Gastrocnemius medialis (tissue), 4 donors: ENCODE measurements around the gene SIRT7. TPM values are rescaled to one million over a fixed set of nuclear protein-coding genes. Genes with fewer than 3 reads are reported as not detected.

Source experiments
- ATAC-seq, 2 donors: fragments of 150-250 bp; one replicate each; pipeline ENCODE4 v1.9.1; 2016
- DNase-seq, 2 donors: peaks; one replicate each; pipeline ENCODE4 v3.0.0-alpha.2; 2019
- H3K27ac ChIP-seq, 4 donors: fragments of 200-600 bp; sonication (generic); 1 replicate in 1 of 4; 2 replicates in 3 of 4; pipeline ENCODE4 v1.5.1; 2016 to 2018; ENCODE audit warnings: mild to moderate bottlenecking in 2 of 4, moderate library complexity in 1 of 4
- H3K27me3 ChIP-seq, 3 donors: fragments of 200-600 bp; sonication (generic) in 2 of 3; 1 replicate in 1 of 3; 2 replicates in 2 of 3; pipeline versions ENCODE4 v1.5.1 to v1.6.0; 2016 to 2019; ENCODE audit warnings: mild to moderate bottlenecking in 1 of 3, moderate library complexity in 1 of 3
- H3K36me3 ChIP-seq, 2 donors: fragments of 200-600 bp; sonication (generic) in 1 of 2; one replicate each; pipeline ENCODE4 v1.5.1; 2017 to 2018
- H3K4me1 ChIP-seq, 2 donors: fragments of 200-600 bp; sonication (generic) in 1 of 2; one replicate each; pipeline ENCODE4 v1.5.1; 2016 to 2017; ENCODE audit warnings: mild to moderate bottlenecking in 2 of 2
- H3K4me3 ChIP-seq, 4 donors: fragments of 200-600 bp; sonication (generic) in 3 of 4; 1 replicate in 1 of 4; 2 replicates in 3 of 4; pipeline ENCODE4 v1.5.1; 2016 to 2019; ENCODE audit warnings: mild to moderate bottlenecking in 2 of 4
- H3K9me3 ChIP-seq, 3 donors: fragments of 200-600 bp; sonication (generic) in 2 of 3; 1 replicate in 1 of 3; 2 replicates in 2 of 3; pipeline ENCODE4 v1.5.1; 2016 to 2019
- CTCF ChIP-seq, 5 experiments: fragments of 450-650 bp in 3 of 5; fragments of 200-600 bp in 2 of 5; sonication (generic) in 2 of 5; IDR thresholded peaks in 4 of 5; conservative IDR thresholded peaks in 1 of 5; 1 replicate in 4 of 5; 2 replicates in 1 of 5; pipeline ENCODE4 v1.5.1; 2016 to 2019; ENCODE audit warnings: antibody characterized with exemption in 5 of 5, mild to moderate bottlenecking in 3 of 5, moderate library complexity in 3 of 5
- POLR2A ChIP-seq, 2 donors: fragments of 450-650 bp; IDR thresholded peaks; one replicate each; pipeline ENCODE4 v1.6.1; 2017; ENCODE audit warnings: antibody characterized with exemption in 2 of 2, mild to moderate bottlenecking in 2 of 2, moderate library complexity in 2 of 2
- in situ Hi-C, 4 donors: fragments of 200-750 bp; cut with MboI; loops; one replicate each; pipeline versions ENCODE4 v1.15.0 to v1.8.0; 2017; ENCODE audit warnings: low sequenced_read_pairs in 4 of 4
- intact Hi-C: fragments of 100-400 bp; cut with DNase I; formaldehyde crosslinking; loops from one replicate; pipeline ENCODE4 v1.15.1; 2023; ENCODE audit warnings: low total_unique reads
- total RNA-seq, 4 donors: library from RNA; depleted of rRNA; stranded (reverse); fragments of >200 nt; gene quantifications; one replicate each; pipeline versions ENCODE4 v1.1.0 to v1.2.3, GENCODE V29; 2016

SIRT7 gene
- total RNA-seq, 4 donors from 2014 or later: 7.2 to 11.4 (median 8.3) TPM

GRCh38 chr17:81931557-81932332 is 13.8 kb upstream of the SIRT7 start:
- DNase-seq (no peak), ATAC-seq (no peak)
- no peaks in the 10 kb centered on the region for H3K36me3 ChIP-seq
- no peak overlapping the region for H3K27ac ChIP-seq
- no peak overlapping the region for H3K4me3 ChIP-seq
- in situ Hi-C loops (no loop called here), intact Hi-C loops (no loop called here)
- H3K4me1 ChIP-seq: peaks cover 10 to 11% of the 10 kb centered on the region in 2 donors
- TF ChIP-seq POLR2A (IDR thresholded peaks at IDR 0.05) (no peak), CTCF (IDR thresholded peaks at IDR 0.05 in 4 of 5, conservative IDR thresholded peaks at IDR 0.05 in 1 of 5) (no peak)
- H3K9me3 ChIP-seq: no peaks in the 10 kb centered on the region
- H3K27me3 ChIP-seq: peaks cover 0 to 3% (median 0%) of the 10 kb centered on the region in 3 donors

GRCh38 chr17:81931189-81931556 is 13.2 kb upstream of the SIRT7 start:
- ATAC-seq: no peak
- Histone ChIP-seq H3K4me3 (no peak overlapping the region), H3K36me3 (no peaks in the 10 kb centered on the region), H3K9me3 (no peaks in the 10 kb centered on the region), H3K27me3 (peaks cover 0 to 3% (median 0%) of the 10 kb centered on the region in 3 donors), H3K27ac (no peak overlapping the region), H3K4me1 (peaks cover 10% of the 10 kb centered on the region in 2 donors)
- intact Hi-C loops (no loop called here), in situ Hi-C loops (no loop called here)
- TF ChIP-seq CTCF (IDR thresholded peaks at IDR 0.05 in 4 of 5, conservative IDR thresholded peaks at IDR 0.05 in 1 of 5) (no peak), POLR2A (IDR thresholded peaks at IDR 0.05) (no peak)
- no peak for DNase-seq

DNA sequence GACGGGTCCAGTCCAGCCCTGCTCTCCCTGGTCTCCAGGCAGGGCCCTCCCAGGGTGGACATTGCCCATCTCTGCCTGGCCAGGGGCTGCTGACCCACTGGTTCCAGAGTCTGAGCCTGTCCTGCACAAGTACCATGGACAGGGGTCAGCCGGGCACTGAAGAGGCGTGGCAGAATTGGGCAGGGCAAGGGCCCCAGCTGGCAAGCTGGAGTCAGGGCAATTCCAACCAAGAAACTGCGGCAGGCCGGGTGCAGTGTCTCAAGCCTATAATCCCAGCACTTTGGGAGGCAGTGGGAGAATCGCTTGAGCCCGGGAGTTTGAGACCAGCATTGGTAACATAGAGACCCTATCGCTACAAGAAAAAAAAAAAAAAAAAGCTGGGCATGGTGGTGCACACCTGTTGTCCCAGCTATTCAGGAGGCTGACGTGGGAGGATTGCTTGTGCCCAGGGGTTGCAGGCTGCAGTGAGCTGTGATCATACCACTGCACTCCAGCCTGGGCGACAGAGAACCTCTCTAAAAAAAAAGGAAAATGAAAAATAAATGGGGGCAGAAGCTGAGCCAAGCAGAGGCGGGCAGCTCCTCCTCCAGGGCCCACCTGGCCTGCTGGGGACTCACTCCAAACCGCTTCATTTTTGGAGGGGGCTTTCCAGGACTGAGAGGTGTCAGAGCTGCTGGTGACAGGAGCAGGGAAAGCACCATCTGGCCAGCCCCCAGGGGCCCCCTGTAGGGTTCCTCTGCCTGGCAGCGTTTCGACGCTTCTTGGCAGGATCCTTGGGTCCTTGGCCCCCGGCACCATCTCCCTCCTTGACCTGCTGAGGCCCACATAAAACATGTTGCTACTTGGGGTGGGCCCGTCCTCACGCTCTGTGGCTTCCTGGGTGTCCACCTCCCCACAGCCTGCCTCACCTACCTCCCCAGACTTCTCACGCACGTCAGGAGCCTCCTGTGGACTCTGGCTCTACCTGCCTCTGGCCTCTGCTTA is 12.5 kb upstream of the SIRT7 start:
- H3K4me1 ChIP-seq: peaks cover 17 to 18% of the 10 kb centered on the region in 2 donors
- no peak for DNase-seq
- TF ChIP-seq CTCF (IDR thresholded peaks at IDR 0.05 in 4 of 5, conservative IDR thresholded peaks at IDR 0.05 in 1 of 5): no peak
- TF ChIP-seq POLR2A (IDR thresholded peaks at IDR 0.05): no peak

DNA sequence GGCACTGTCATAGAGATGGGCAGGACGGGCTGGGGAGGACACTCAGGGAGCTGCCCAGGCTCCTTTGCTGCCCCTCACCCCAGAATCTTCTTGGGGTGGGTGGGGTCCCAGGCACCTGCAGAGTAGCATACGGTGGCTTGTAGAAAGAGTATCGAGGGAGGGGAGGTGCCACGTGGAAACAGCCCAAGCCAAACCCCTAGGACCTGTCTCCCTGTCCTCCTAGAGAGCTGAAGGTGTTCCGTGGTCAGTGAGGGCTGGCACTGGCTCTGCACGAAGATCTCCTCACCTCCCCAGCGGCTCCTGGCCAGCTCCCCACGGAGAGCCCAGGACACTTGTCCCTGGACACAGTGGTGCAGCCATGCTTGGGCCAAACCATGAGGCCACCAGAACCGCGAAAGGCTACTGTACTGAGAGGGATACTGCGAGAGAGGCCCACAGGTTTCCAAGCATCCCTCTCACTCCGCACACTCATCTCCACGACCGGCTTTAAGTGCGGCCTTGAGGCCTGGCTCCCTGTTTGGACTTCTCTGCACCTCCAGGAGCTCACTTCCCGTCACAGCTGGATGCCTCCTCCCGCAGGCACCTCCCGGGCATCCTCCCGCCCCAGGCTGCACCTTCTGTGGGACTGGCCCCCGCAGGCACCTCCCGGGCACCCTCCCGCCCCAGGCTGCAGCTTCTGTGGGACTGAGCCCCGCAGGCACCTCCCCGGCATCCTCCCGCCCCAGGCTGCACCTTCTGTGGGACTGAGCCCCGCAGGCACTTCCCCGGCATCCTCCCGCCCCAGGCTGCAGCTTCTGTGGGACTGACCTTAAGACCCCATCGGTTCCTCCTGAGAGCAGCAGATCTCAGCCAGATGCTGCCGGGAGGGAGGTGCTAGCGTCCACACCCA is 11.5 kb upstream of the SIRT7 start:
- Histone ChIP-seq H3K27me3 (peaks cover 0 to 3% (median 0%) of the 10 kb centered on the region in 3 donors), H3K27ac (no peak overlapping the region), H3K4me3 (no peak overlapping the region), H3K9me3 (no peaks in the 10 kb centered on the region), H3K4me1 (peaks cover 27% of the 10 kb centered on the region in 2 donors), H3K36me3 (no peaks in the 10 kb centered on the region)
- in situ Hi-C loops: no loop called here
- DNase-seq (no peak), ATAC-seq (no peak)
- intact Hi-C loops: loop anchor here (10.0 kb wide), 2 partner anchors 525 to 605 kb away; partner anchors contain the start of genes CYBC1 and NARF
- TF ChIP-seq POLR2A (IDR thresholded peaks at IDR 0.05) (no peak), CTCF (IDR thresholded peaks at IDR 0.05 in 4 of 5, conservative IDR thresholded peaks at IDR 0.05 in 1 of 5) (no peak)

More for the DNA sequence above, 12.5 kb upstream of the SIRT7 start:
- Histone ChIP-seq H3K4me3 (no peak overlapping the region), H3K36me3 (no peaks in the 10 kb centered on the region), H3K27ac (no peak overlapping the region), H3K27me3 (peaks cover 0 to 3% (median 0%) of the 10 kb centered on the region in 3 donors), H3K9me3 (no peaks in the 10 kb centered on the region)
- no peak for ATAC-seq
- intact Hi-C loops (no loop called here), in situ Hi-C loops (no loop called here)
